Activated naive CD4-positive, alpha-beta T cell treated with anti-CD3 and anti-CD28 coated beads for 36 hours (primary cell): Measurements from ENCODE around the gene PSMB7. TPM values are rescaled to one million over a fixed set of nuclear protein-coding genes. Genes with fewer than 3 reads are reported as not detected.

Experiments
- CTCF ChIA-PET: fragments of 350-600 bp; sonication (Branson Sonifier 250); formaldehyde crosslinking; loops from one replicate; lab custom pipeline; 2021; ENCODE audit warnings: antibody characterized with exemption; lab: Charles Lee
- DNase-seq: peaks from one replicate; pipeline ENCODE4 v3.0.0-alpha.2; 2020
- H3K27ac Mint-ChIP-seq: one replicate; pipeline ENCODE4 v1.8.0; 2021; ENCODE audit warnings: mild to moderate bottlenecking, mixed read lengths
- H3K27me3 Mint-ChIP-seq: one replicate; pipeline ENCODE4 v1.8.0; 2021; ENCODE audit warnings: low read depth, mixed read lengths
- H3K36me3 Mint-ChIP-seq: one replicate; pipeline ENCODE4 v1.8.0; 2021; ENCODE audit warnings: low read depth, mixed read lengths
- H3K4me1 Mint-ChIP-seq: one replicate; pipeline ENCODE4 v1.8.0; 2021; ENCODE audit warnings: low read depth, mixed read lengths
- H3K4me3 Mint-ChIP-seq: one replicate; pipeline ENCODE4 v1.8.0; 2021; ENCODE audit warnings: mild to moderate bottlenecking, moderate library complexity, mixed read lengths
- H3K9me3 Mint-ChIP-seq: one replicate; pipeline ENCODE4 v1.8.0; 2021; ENCODE audit warnings: mixed read lengths
- intact Hi-C: fragments of 100-400 bp; cut with micrococcal nuclease; formaldehyde crosslinking; loops from one replicate; pipeline ENCODE4 v1.15.1; 2023
- total RNA-seq, 2 experiments: library from RNA; stranded (reverse); gene quantifications; one replicate each; pipeline ENCODE4 v1.2.3, GENCODE V29; 2021

The PSMB7 gene
- 100 to 1,000 TPM; 161 to 167 TPM for total RNA-seq

GRCh38 chr9:124415102-124415851 lies at the start of gene PSMB7:
Gene PSMB7 (minus strand): TSS chr9:124415442. CDS start chr9:124415425, 17 bp downstream.
- DNase-seq = peak; percentile 99
- Mint-ChIP-seq H3K9me3 (peaks cover 3% of the 10 kb centered on the region), H3K36me3 (peaks cover 40% of the 10 kb centered on the region), H3K27ac (peak within 1 kb of the TSS; percentile 83), H3K4me1 (peaks cover 38% of the 10 kb centered on the region), H3K27me3 (no peaks in the 10 kb centered on the region), H3K4me3 (peak within 1 kb of the TSS; percentile 95)
- CTCF ChIA-PET = interaction anchor here (0.6 to 1.7 kb wide), 5 partner anchors 12 to 1290 kb away, joined by 3 to 6 read pairs (median 3); no protein-coding TSS in a partner anchor
- intact Hi-C loops = loop anchor here (1.0 to 2.0 kb wide), 4 partner anchors 121 to 456 kb away; no protein-coding TSS in a partner anchor

GRCh38 chr9:124462739-124463138 lies 47.5 kb upstream of the PSMB7 start:
- CTCF ChIA-PET = no interaction called here
- H3K4me1 Mint-ChIP-seq = no peaks in the 10 kb centered on the region
- no peaks in the 10 kb centered on the region for H3K9me3 Mint-ChIP-seq
- no peak overlapping the region for H3K4me3 Mint-ChIP-seq
- DNase-seq = no peak
- H3K27ac Mint-ChIP-seq = no peak overlapping the region
- no peaks in the 10 kb centered on the region for H3K36me3 Mint-ChIP-seq
- H3K27me3 Mint-ChIP-seq = peaks cover 4% of the 10 kb centered on the region
- intact Hi-C loops = no loop called here

- CTCF ChIA-PET = interaction anchor here (0.5 kb wide), 1 partner anchor 15 kb away, joined by 3 read pairs; no protein-coding TSS in a partner anchor
- Mint-ChIP-seq H3K27ac (no peak overlapping the region), H3K4me3 (no peak overlapping the region), H3K27me3 (peaks cover 2% of the 10 kb centered on the region), H3K4me1 (no peaks in the 10 kb centered on the region), H3K9me3 (no peaks in the 10 kb centered on the region), H3K36me3 (no peaks in the 10 kb centered on the region)
- intact Hi-C loops = no loop called here
- no peak for DNase-seq
Observed at GRCh38 chr9:124458441-124458840, 43.2 kb upstream of the PSMB7 start.

- no peaks in the 10 kb centered on the region for H3K4me1 Mint-ChIP-seq
- H3K4me3 Mint-ChIP-seq = no peak overlapping the region
- CTCF ChIA-PET = no interaction called here
- intact Hi-C loops = no loop called here
- H3K27me3 Mint-ChIP-seq = peaks cover 2% of the 10 kb centered on the region
- no peak for DNase-seq
- H3K27ac Mint-ChIP-seq = no peak overlapping the region
- no peaks in the 10 kb centered on the region for H3K9me3 Mint-ChIP-seq
- no peaks in the 10 kb centered on the region for H3K36me3 Mint-ChIP-seq
Observed at GRCh38 chr9:124457887-124458431, 42.7 kb upstream of the PSMB7 start.

- H3K4me1 Mint-ChIP-seq = no peaks in the 10 kb centered on the region
- H3K9me3 Mint-ChIP-seq = no peaks in the 10 kb centered on the region
- H3K4me3 Mint-ChIP-seq = no peak overlapping the region
- intact Hi-C loops = no loop called here
- no peaks in the 10 kb centered on the region for H3K36me3 Mint-ChIP-seq
- no peak overlapping the region for H3K27ac Mint-ChIP-seq
- no peak for DNase-seq
- CTCF ChIA-PET = no interaction called here
- peaks cover 7% of the 10 kb centered on the region for H3K27me3 Mint-ChIP-seq
Observed at GRCh38 chr9:124457079-124457886, 42.0 kb upstream of the PSMB7 start.

GRCh38 chr9:124456341-124457078 lies 41.3 kb upstream of the PSMB7 start:
- CTCF ChIA-PET = no interaction called here
- no peaks in the 10 kb centered on the region for H3K36me3 Mint-ChIP-seq
- no peaks in the 10 kb centered on the region for H3K9me3 Mint-ChIP-seq
- intact Hi-C loops = no loop called here
- DNase-seq = no peak
- no peak overlapping the region for H3K4me3 Mint-ChIP-seq
- no peak overlapping the region for H3K27ac Mint-ChIP-seq
- no peaks in the 10 kb centered on the region for H3K4me1 Mint-ChIP-seq
- peaks cover 13% of the 10 kb centered on the region for H3K27me3 Mint-ChIP-seq

- peaks cover 20% of the 10 kb centered on the region for H3K27me3 Mint-ChIP-seq
- no peak for DNase-seq
- no peak overlapping the region for H3K4me3 Mint-ChIP-seq
- H3K9me3 Mint-ChIP-seq = no peaks in the 10 kb centered on the region
- H3K36me3 Mint-ChIP-seq = no peaks in the 10 kb centered on the region
- H3K4me1 Mint-ChIP-seq = no peaks in the 10 kb centered on the region
- intact Hi-C loops = no loop called here
- H3K27ac Mint-ChIP-seq = no peak overlapping the region
- CTCF ChIA-PET = no interaction called here
Observed at GRCh38 chr9:124455820-124456219, 40.6 kb upstream of the PSMB7 start.

GRCh38 chr9:124454791-124455443 lies 39.7 kb upstream of the PSMB7 start:
- H3K27me3 Mint-ChIP-seq = peaks cover 27% of the 10 kb centered on the region
- no peaks in the 10 kb centered on the region for H3K9me3 Mint-ChIP-seq
- peaks cover 2% of the 10 kb centered on the region for H3K4me1 Mint-ChIP-seq
- DNase-seq = no peak
- intact Hi-C loops = no loop called here
- CTCF ChIA-PET = no interaction called here
- no peak overlapping the region for H3K27ac Mint-ChIP-seq
- H3K36me3 Mint-ChIP-seq = no peaks in the 10 kb centered on the region
- no peak overlapping the region for H3K4me3 Mint-ChIP-seq

- Mint-ChIP-seq H3K36me3 (no peaks in the 10 kb centered on the region), H3K9me3 (no peaks in the 10 kb centered on the region), H3K27ac (no peak overlapping the region), H3K27me3 (peaks cover 33% of the 10 kb centered on the region), H3K4me1 (peaks cover 2% of the 10 kb centered on the region), H3K4me3 (no peak overlapping the region)
- CTCF ChIA-PET = no interaction called here
- intact Hi-C loops = no loop called here
- no peak for DNase-seq
Observed at GRCh38 chr9:124454296-124454695, 39.1 kb upstream of the PSMB7 start.

GRCh38 chr9:124453586-124454191 lies 38.4 kb upstream of the PSMB7 start:
- Mint-ChIP-seq H3K27me3 (peaks cover 34% of the 10 kb centered on the region), H3K9me3 (no peaks in the 10 kb centered on the region), H3K36me3 (no peaks in the 10 kb centered on the region), H3K27ac (no peak overlapping the region), H3K4me3 (no peak overlapping the region), H3K4me1 (peaks cover 2% of the 10 kb centered on the region)
- CTCF ChIA-PET = no interaction called here
- DNase-seq = no peak
- intact Hi-C loops = no loop called here

GRCh38 chr9:124452841-124453585 lies 37.8 kb upstream of the PSMB7 start:
- DNase-seq = no peak
- Mint-ChIP-seq H3K4me1 (peaks cover 2% of the 10 kb centered on the region), H3K27ac (no peak overlapping the region), H3K4me3 (no peak overlapping the region), H3K9me3 (no peaks in the 10 kb centered on the region), H3K36me3 (no peaks in the 10 kb centered on the region), H3K27me3 (peaks cover 37% of the 10 kb centered on the region)
- intact Hi-C loops = no loop called here
- CTCF ChIA-PET = no interaction called here
